Smooth muscle cell (in vitro differentiated cells): ENCODE results near the gene OOSP2. TPM values are rescaled to one million over a fixed set of nuclear protein-coding genes. Genes with fewer than 3 reads are reported as not detected.
"Not testable (repeated sequence)": the region's sequence is repeated elsewhere in the genome, so short reads cannot be mapped to it uniquely, and the experiment has no call there.

Experiments used
- DNase-seq: peaks from one replicate; lab custom pipeline; 2025; ENCODE audit not compliant: unreplicated experiment; lab: John Stamatoyannopoulos, UW
- H2AFZ ChIP-seq: fragments of 200-600 bp; sonication (generic); 2 replicates; pipeline ENCODE4 v1.6.0; 2016; ENCODE audit warnings: antibody characterized with exemption, low read depth, mild to moderate bottlenecking
- H3F3A ChIP-seq: fragments of 200-600 bp; sonication (generic); 2 replicates; pipeline ENCODE4 v1.6.0; 2017; ENCODE audit warnings: antibody characterized with exemption, low read depth
- H3K27ac ChIP-seq: fragments of 200-600 bp; sonication (generic); 2 replicates; pipeline ENCODE4 v1.5.1; 2016; ENCODE audit warnings: low read depth, mild to moderate bottlenecking
- H3K27me3 ChIP-seq: fragments of 200-600 bp; sonication (generic); 2 replicates; pipeline ENCODE4 v1.6.1; 2016; ENCODE audit warnings: low read depth, mild to moderate bottlenecking
- H3K36me3 ChIP-seq: fragments of 200-600 bp; sonication (generic); 2 replicates; pipeline ENCODE4 v1.5.1; 2016; ENCODE audit warnings: low read depth
- H3K4me1 ChIP-seq: fragments of 200-600 bp; sonication (generic); 2 replicates; pipeline ENCODE4 v1.5.1; 2016; ENCODE audit warnings: low read depth
- H3K4me2 ChIP-seq: fragments of 200-600 bp; sonication (generic); 2 replicates; pipeline ENCODE4 v1.6.0; 2016; ENCODE audit warnings: mild to moderate bottlenecking
- H3K4me3 ChIP-seq: fragments of 200-600 bp; sonication (generic); 2 replicates; pipeline ENCODE4 v1.5.1; 2016; ENCODE audit warnings: mild to moderate bottlenecking
- H3K79me2 ChIP-seq: fragments of 200-600 bp; sonication (generic); 2 replicates; pipeline ENCODE4 v1.6.0; 2016; ENCODE audit warnings: low read depth, mild to moderate bottlenecking
- H3K9ac ChIP-seq: fragments of 200-600 bp; sonication (generic); 2 replicates; pipeline ENCODE4 v1.6.0; 2016; ENCODE audit warnings: low read depth
- H3K9me3 ChIP-seq: fragments of 200-600 bp; sonication (generic); replicated peaks from 2 replicates; pipeline ENCODE4 v1.5.1; 2016; ENCODE audit warnings: low read depth
- H4K20me1 ChIP-seq: fragments of 200-600 bp; sonication (generic); 2 replicates; pipeline ENCODE4 v1.6.0; 2016; ENCODE audit warnings: low read depth
- WGBS: methylation state at CpG from one replicate; pipeline ENCODE4 v1.1.7; 2016; ENCODE audit warnings: low lambda C conversion rate; 5-methylcytosine and 5-hydroxymethylcytosine counted together
- polyA plus RNA-seq: library from polyadenylated mRNA; unstranded; fragments of >200 nt; fragmentation: Nextera tagmentation; extraction: Ambion mirVana; gene quantifications from 2 replicates; pipeline ENCODE4 v1.2.1, GENCODE V29; 2016
- total RNA-seq: library from RNA; depleted of rRNA; stranded (reverse); fragments of >200 nt; gene quantifications from 2 replicates; pipeline ENCODE4 v1.2.3, GENCODE V29; 2014
- TF ChIP-seq, protein P1 (sequence below): fragments of 200-600 bp; sonication (generic); IDR thresholded peaks from 2 replicates; pipeline ENCODE4 v1.5.1; 2017; ENCODE audit warnings: borderline replicate concordance, mild to moderate bottlenecking, antibody characterized with exemption; ENCODE audit not compliant: insufficient read depth, poor library complexity, severe bottlenecking

OOSP2 gene
- total and polyA plus RNA-seq, 2 experiments from 2014 or later, result not detected

DNA sequence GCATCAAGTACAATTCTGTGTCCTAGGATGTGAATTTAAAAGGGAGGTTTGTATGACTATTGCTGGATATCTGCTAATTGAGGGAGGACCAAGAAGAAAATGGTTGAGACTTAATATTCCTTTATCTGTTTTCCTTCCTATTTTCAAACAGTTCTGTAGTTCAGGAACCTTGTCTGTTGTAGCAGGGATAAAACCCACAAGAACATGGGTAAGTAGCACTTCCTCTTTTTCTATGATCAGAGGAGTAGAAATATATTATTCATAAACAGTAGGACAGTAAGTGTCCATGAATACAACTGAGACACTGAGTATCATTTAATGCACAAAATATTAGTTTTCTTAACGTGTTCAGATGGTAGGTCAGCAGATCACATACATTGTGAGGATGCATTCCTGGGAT lies 23.9 kb downstream of the OOSP2 start:
- no peak overlapping the region for H3K4me3 ChIP-seq
- no peak overlapping the region for H2AFZ ChIP-seq
- H3K4me2 ChIP-seq, result no peak overlapping the region
- H3K36me3 ChIP-seq, result no peaks in the 10 kb centered on the region
- DNase-seq, result no peak
- H3K9ac ChIP-seq, result no peak overlapping the region
- no peaks in the 10 kb centered on the region for H3K9me3 ChIP-seq
- H3F3A ChIP-seq, result no peaks in the 10 kb centered on the region
- no peaks in the 10 kb centered on the region for H3K79me2 ChIP-seq
- H4K20me1 ChIP-seq, result no peaks in the 10 kb centered on the region
- no peak overlapping the region for H3K27ac ChIP-seq
- WGBS, result 48% methylated on average over 1 of the region's 1 CpG
- TF ChIP-seq, protein P1, sequence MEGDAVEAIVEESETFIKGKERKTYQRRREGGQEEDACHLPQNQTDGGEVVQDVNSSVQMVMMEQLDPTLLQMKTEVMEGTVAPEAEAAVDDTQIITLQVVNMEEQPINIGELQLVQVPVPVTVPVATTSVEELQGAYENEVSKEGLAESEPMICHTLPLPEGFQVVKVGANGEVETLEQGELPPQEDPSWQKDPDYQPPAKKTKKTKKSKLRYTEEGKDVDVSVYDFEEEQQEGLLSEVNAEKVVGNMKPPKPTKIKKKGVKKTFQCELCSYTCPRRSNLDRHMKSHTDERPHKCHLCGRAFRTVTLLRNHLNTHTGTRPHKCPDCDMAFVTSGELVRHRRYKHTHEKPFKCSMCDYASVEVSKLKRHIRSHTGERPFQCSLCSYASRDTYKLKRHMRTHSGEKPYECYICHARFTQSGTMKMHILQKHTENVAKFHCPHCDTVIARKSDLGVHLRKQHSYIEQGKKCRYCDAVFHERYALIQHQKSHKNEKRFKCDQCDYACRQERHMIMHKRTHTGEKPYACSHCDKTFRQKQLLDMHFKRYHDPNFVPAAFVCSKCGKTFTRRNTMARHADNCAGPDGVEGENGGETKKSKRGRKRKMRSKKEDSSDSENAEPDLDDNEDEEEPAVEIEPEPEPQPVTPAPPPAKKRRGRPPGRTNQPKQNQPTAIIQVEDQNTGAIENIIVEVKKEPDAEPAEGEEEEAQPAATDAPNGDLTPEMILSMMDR, result no peak
- H3K4me1 ChIP-seq, result no peaks in the 10 kb centered on the region
- H3K27me3 ChIP-seq, result no peaks in the 10 kb centered on the region

- no peak overlapping the region for H3K4me3 ChIP-seq
- H3K4me1 ChIP-seq, result no peaks in the 10 kb centered on the region
- no peaks in the 10 kb centered on the region for H3K9me3 ChIP-seq
- H3K4me2 ChIP-seq, result no peak overlapping the region
- no peaks in the 10 kb centered on the region for H3K36me3 ChIP-seq
- no peak overlapping the region for H3K9ac ChIP-seq
- no peak overlapping the region for H3K27ac ChIP-seq
- 76% methylated on average over 1 of the region's 1 CpG for WGBS
- no peaks in the 10 kb centered on the region for H3K79me2 ChIP-seq
- TF ChIP-seq, protein P1, result no peak
- no peaks in the 10 kb centered on the region for H3K27me3 ChIP-seq
- H3F3A ChIP-seq, result no peaks in the 10 kb centered on the region
- no peaks in the 10 kb centered on the region for H4K20me1 ChIP-seq
- no peak overlapping the region for H2AFZ ChIP-seq
- no peak for DNase-seq
These were observed 25.6 kb downstream of the OOSP2 start for GRCh38 chr11:60065801-60066200.

DNA sequence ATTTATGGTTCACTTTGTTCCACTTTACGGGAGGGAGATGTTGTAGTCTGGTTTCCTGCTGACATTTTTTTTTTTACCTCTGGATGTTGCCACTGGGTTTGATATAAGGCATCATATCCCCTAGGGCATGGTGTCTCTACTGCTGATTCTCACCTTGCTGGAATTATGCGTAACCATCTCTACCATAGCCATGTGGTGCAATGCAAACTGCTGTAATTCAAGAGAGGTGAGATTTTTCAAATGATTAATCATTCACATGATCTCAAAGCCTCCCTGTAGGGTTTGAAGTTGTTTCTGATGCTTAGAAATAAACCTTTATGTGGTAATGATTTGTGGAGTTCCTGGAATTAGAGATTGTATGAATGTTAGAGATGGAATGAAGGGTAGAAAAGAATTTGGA lies 29.2 kb downstream of the OOSP2 start:
- 65% methylated on average over 2 of the region's 2 CpGs for WGBS
- Histone ChIP-seq H2AFZ (no peak overlapping the region), H3K36me3 (no peaks in the 10 kb centered on the region), H3K9me3 (no peaks in the 10 kb centered on the region), H3F3A (no peaks in the 10 kb centered on the region), H4K20me1 (no peaks in the 10 kb centered on the region), H3K79me2 (no peaks in the 10 kb centered on the region), H3K4me3 (no peak overlapping the region), H3K9ac (no peak overlapping the region), H3K4me2 (no peak overlapping the region), H3K27ac (no peak overlapping the region), H3K4me1 (no peaks in the 10 kb centered on the region), H3K27me3 (no peaks in the 10 kb centered on the region)
- no peak for DNase-seq
- TF ChIP-seq, protein P1, result no peak

DNA sequence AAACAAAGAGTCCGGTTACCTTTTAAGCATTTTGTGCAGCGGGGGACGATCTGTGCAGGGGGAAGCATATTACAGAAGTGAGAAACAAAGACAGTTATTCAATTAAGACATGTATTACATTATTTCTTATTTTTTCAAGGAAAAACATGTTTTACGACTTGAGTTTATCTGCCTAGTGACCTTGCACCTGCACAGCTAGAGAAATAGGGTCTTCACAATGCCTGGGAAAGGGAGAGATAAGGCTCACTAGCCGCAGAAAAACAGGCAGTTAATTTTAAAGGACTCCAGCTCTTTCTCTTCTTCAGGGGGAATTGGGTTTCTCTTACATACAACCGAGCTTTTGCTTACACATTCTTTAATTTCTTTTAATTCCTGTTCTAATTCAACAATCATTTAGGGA lies 31.4 kb downstream of the OOSP2 start:
- not testable (repeated sequence) for H2AFZ ChIP-seq, H3K36me3 ChIP-seq, H3K4me3 ChIP-seq, H3K4me2 ChIP-seq, DNase-seq, H3K4me1 ChIP-seq, H3K79me2 ChIP-seq, H4K20me1 ChIP-seq, H3K9me3 ChIP-seq, H3K9ac ChIP-seq, H3K27ac ChIP-seq, H3K27me3 ChIP-seq, H3F3A ChIP-seq
- WGBS, result 81% methylated on average over 6 of the region's 6 CpGs
